22Rv1 (cell line): ENCODE data around the gene BMPER.

Experiments
- ZFX ChIP-seq: fragments of 450-650 bp; IDR thresholded peaks from 2 replicates; pipeline ENCODE4 v1.6.1; 2017; ENCODE audit warnings: antibody characterized with exemption, borderline replicate concordance
- TF ChIP-seq, protein P1 (sequence below): fragments of 450-650 bp; IDR thresholded peaks from 2 replicates; pipeline ENCODE4 v1.5.1; 2017; ENCODE audit warnings: mild to moderate bottlenecking

DNA sequence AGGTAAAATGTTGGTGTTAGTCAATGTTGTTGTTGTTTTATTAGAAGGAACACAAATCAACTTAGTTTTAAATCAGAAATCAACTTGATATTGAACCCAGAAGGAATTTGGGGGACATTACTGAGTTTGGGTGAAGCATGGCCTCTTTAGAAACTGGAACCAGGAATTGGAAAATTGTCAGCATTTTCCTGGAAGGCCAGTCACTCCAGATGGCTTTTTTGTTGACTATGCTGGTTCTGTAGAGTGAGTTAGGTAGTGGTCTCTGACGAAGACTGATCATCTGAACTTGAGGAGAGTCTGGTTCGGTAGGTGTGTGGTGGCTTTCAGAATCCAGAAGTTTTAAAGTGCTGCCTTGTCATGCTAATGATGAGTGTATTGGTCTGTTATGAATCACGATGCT, 111.5 kb downstream of the BMPER start:
- TF ChIP-seq, protein P1, sequence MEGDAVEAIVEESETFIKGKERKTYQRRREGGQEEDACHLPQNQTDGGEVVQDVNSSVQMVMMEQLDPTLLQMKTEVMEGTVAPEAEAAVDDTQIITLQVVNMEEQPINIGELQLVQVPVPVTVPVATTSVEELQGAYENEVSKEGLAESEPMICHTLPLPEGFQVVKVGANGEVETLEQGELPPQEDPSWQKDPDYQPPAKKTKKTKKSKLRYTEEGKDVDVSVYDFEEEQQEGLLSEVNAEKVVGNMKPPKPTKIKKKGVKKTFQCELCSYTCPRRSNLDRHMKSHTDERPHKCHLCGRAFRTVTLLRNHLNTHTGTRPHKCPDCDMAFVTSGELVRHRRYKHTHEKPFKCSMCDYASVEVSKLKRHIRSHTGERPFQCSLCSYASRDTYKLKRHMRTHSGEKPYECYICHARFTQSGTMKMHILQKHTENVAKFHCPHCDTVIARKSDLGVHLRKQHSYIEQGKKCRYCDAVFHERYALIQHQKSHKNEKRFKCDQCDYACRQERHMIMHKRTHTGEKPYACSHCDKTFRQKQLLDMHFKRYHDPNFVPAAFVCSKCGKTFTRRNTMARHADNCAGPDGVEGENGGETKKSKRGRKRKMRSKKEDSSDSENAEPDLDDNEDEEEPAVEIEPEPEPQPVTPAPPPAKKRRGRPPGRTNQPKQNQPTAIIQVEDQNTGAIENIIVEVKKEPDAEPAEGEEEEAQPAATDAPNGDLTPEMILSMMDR: no peak
- no peak for TF ChIP-seq ZFX
